ENCODE measurements around the gene ATP10A. TPM values are rescaled to one million over a fixed set of nuclear protein-coding genes. Genes with fewer than 3 reads are reported as not detected.
A peak's percentile ranks its signal among the peaks of the same experiment; 100 is the strongest.

The ATP10A gene
- total and polyA plus RNA-seq, 12 donors, result 0.67 to 31.8 (median 16.1) TPM

- Histone ChIP-seq H3K27me3 (no peaks in the 10 kb centered on the region), H3K4me3 (no peak overlapping the region), H3K27ac (no peak overlapping the region), H3K36me3 (replicated peaks in 1 of 2) (no peaks in the 10 kb centered on the region), H3K9me3 (replicated peaks in 1 of 3) (no peaks in the 10 kb centered on the region), H3K4me1 (replicated peaks in 1 of 2) (no peaks in the 10 kb centered on the region)
- WGBS, 4 donors, result 87 to 93% (median 90%) methylated on average over 7 of the region's 7 CpGs
- DNase-seq, result peak in 1 of 7 donors; percentile 14
- intact Hi-C loops (cut with DNase I), result no loop called here
- TF ChIP-seq POLR2A (IDR thresholded peaks at IDR 0.05) (no peak), CTCF (IDR thresholded peaks at IDR 0.05) (no peak)
Measured at GRCh38 chr15:25724899-25725298, 138.2 kb downstream of the ATP10A start.

GRCh38 chr15:25721605-25721955, 141.5 kb downstream of the ATP10A start:
- 81 to 86% (median 83%) methylated on average over 8 of the region's 8 CpGs for WGBS, 4 donors
- Histone ChIP-seq H3K27ac (no peak overlapping the region), H3K4me1 (replicated peaks in 1 of 2) (no peaks in the 10 kb centered on the region), H3K9me3 (replicated peaks in 1 of 3) (no peaks in the 10 kb centered on the region), H3K27me3 (no peaks in the 10 kb centered on the region), H3K4me3 (no peak overlapping the region), H3K36me3 (replicated peaks in 1 of 2) (no peaks in the 10 kb centered on the region)
- intact Hi-C loops (cut with DNase I), result no loop called here
- peak in 2 of 7 donors; percentile 9 to 37 for DNase-seq
- TF ChIP-seq POLR2A (IDR thresholded peaks at IDR 0.05), result no peak
- no peak for TF ChIP-seq CTCF (IDR thresholded peaks at IDR 0.05)

- no peaks in the 10 kb centered on the region for H3K4me1 ChIP-seq (replicated peaks in 1 of 2)
- H3K9me3 ChIP-seq (replicated peaks in 1 of 3), result no peaks in the 10 kb centered on the region
- no peak overlapping the region for H3K4me3 ChIP-seq
- no peak for TF ChIP-seq CTCF (IDR thresholded peaks at IDR 0.05)
- no peak for TF ChIP-seq POLR2A (IDR thresholded peaks at IDR 0.05)
- no peak overlapping the region for H3K27ac ChIP-seq
- H3K36me3 ChIP-seq (replicated peaks in 1 of 2), result no peaks in the 10 kb centered on the region
- 81 to 90% (median 85%) methylated on average over 12 to 18 of the region's 18 CpGs for WGBS, 4 donors
- no peaks in the 10 kb centered on the region for H3K27me3 ChIP-seq
- intact Hi-C loops (cut with DNase I), result no loop called here
- peak in 1 of 7 donors; percentile 31 for DNase-seq
Measured at GRCh38 chr15:25719101-25719985, 143.8 kb downstream of the ATP10A start.

- Histone ChIP-seq H3K27me3 (no peaks in the 10 kb centered on the region), H3K9me3 (replicated peaks in 1 of 3) (no peaks in the 10 kb centered on the region), H3K4me3 (no peak overlapping the region), H3K27ac (no peak overlapping the region), H3K4me1 (replicated peaks in 1 of 2) (no peaks in the 10 kb centered on the region), H3K36me3 (replicated peaks in 1 of 2) (no peaks in the 10 kb centered on the region)
- intact Hi-C loops (cut with DNase I), result no loop called here
- DNase-seq, result peak in 1 of 7 donors; percentile 25
- WGBS, 4 donors, result 91 to 97% (median 94%) methylated on average over 8 of the region's 8 CpGs
- TF ChIP-seq POLR2A (IDR thresholded peaks at IDR 0.05), result no peak
- TF ChIP-seq CTCF (IDR thresholded peaks at IDR 0.05), result no peak
Measured at GRCh38 chr15:25718597-25718996, 144.5 kb downstream of the ATP10A start.

Measured in adrenal gland (tissue), 12 donors.